Measurements from ENCODE around the gene C1orf174. TPM values are rescaled to one million over a fixed set of nuclear protein-coding genes. Genes with fewer than 3 reads are reported as not detected.

C1orf174 gene
- total RNA-seq, 1 experiment from 2014 or later = 41.2 TPM

- ChIA-PET POLR2A (no interaction called here), CTCF (no interaction called here)
- no peak for DNase-seq (ENCODE audit: low read depth, low spot score)
- Histone ChIP-seq H3K27ac (ENCODE audit: low read length) (no peak overlapping the region), H3K4me1 (ENCODE audit: control insufficient read depth, insufficient read depth, low read length) (peaks cover 6% of the 10 kb centered on the region; the same call in 1 of the 2 replicates), H3K36me3 (ENCODE audit: control insufficient read depth, insufficient read depth, low read length) (no peaks in the 10 kb centered on the region), H3K27me3 (ENCODE audit: control insufficient read depth, insufficient read depth, low read length) (no peaks in the 10 kb centered on the region), H3K9me3 (ENCODE audit: control insufficient read depth, insufficient read depth, low read depth, low read length) (no peaks in the 10 kb centered on the region), H3K4me3 (ENCODE audit: low read depth in 2 of 2, low read length in 2 of 2) (no peak overlapping the region)
- in situ Hi-C loops (cut with HindIII; ENCODE audit: low pct_unique_long_range_greater_than_20kb, low sequenced_read_pairs) (no loop called here), intact Hi-C loops (cut with micrococcal nuclease; ENCODE audit: unreplicated experiment) (loop anchor here (10.0 kb wide), 1 partner anchor 145 kb away; no protein-coding TSS in a partner anchor)
- TF ChIP-seq TCF7L2 (IDR thresholded peaks at IDR 0.05; ENCODE audit: low read depth, low read length) (no peak), REST (IDR thresholded peaks at IDR 0.05; ENCODE audit: insufficient read depth in 1 of 2, low read depth in 2 of 2, low read length in 1 of 2) (no peak), POLR2AphosphoS5 (IDR thresholded peaks at IDR 0.05; ENCODE audit: low read depth, low read length) (no peak), SIN3A (IDR thresholded peaks at IDR 0.05; ENCODE audit: borderline replicate concordance, insufficient read depth, low read depth, low read length) (no peak), CTCF (IDR thresholded peaks at IDR 0.05) (no peak)
- BruUV-seq (replicated peaks) = no TSS peak
- ATAC-seq = no peak
Observed at GRCh38 chr1:3909615-3910014, 9.5 kb upstream of the C1orf174 start.

- H3K27me3 ChIP-seq (ENCODE audit: control insufficient read depth, insufficient read depth, low read length) = no peaks in the 10 kb centered on the region
- POLR2A ChIA-PET = no interaction called here
- no TSS peak for BruUV-seq (replicated peaks)
- no peaks in the 10 kb centered on the region for H3K36me3 ChIP-seq (ENCODE audit: control insufficient read depth, insufficient read depth, low read length)
- CTCF ChIA-PET = interaction anchor here (0.7 kb wide), 1 partner anchor 531 kb away, joined by 7 read pairs; no protein-coding TSS in a partner anchor
- no peak for TF ChIP-seq TCF7L2 (IDR thresholded peaks at IDR 0.05; ENCODE audit: low read depth, low read length)
- no peak for TF ChIP-seq POLR2AphosphoS5 (IDR thresholded peaks at IDR 0.05; ENCODE audit: low read depth, low read length)
- no peak for TF ChIP-seq CTCF (IDR thresholded peaks at IDR 0.05)
- TF ChIP-seq REST (IDR thresholded peaks at IDR 0.05; ENCODE audit: insufficient read depth in 1 of 2, low read depth in 2 of 2, low read length in 1 of 2) = no peak
- no peak for TF ChIP-seq SIN3A (IDR thresholded peaks at IDR 0.05; ENCODE audit: borderline replicate concordance, insufficient read depth, low read depth, low read length)
- no peaks in the 10 kb centered on the region for H3K9me3 ChIP-seq (ENCODE audit: control insufficient read depth, insufficient read depth, low read depth, low read length)
- H3K27ac ChIP-seq (ENCODE audit: low read length) = no peak overlapping the region
- no peak overlapping the region for H3K4me3 ChIP-seq (ENCODE audit: low read depth in 2 of 2, low read length in 2 of 2)
- intact Hi-C loops (cut with micrococcal nuclease; ENCODE audit: unreplicated experiment) (no loop called here), in situ Hi-C loops (cut with HindIII; ENCODE audit: low pct_unique_long_range_greater_than_20kb, low sequenced_read_pairs) (no loop called here)
- H3K4me1 ChIP-seq (ENCODE audit: control insufficient read depth, insufficient read depth, low read length) = peaks cover 6% of the 10 kb centered on the region; the same call in 1 of the 2 replicates
- DNase-seq (ENCODE audit: low read depth, low spot score) (no peak), ATAC-seq (no peak)
Observed at GRCh38 chr1:3908886-3909517, 8.9 kb upstream of the C1orf174 start.

Measured in Panc1 (cell line).